HepG2 (cell line): Measurements from ENCODE around the gene OR1M1. TPM values are rescaled to one million over a fixed set of nuclear protein-coding genes. Genes with fewer than 3 reads are reported as not detected.

ENCODE experiments used
- ATAC-seq: fragments of 200-7000 bp; cut with Tn5 transposase; 3 replicates; pipeline ENCODE4 v1.9.1; 2020; ENCODE audit warnings: mild to moderate bottlenecking, moderate library complexity
- BruUV-seq: library from RNA; stranded (reverse); fragments of 400-500 nt; replicated peaks from 2 replicates; lab custom pipeline; 2021; lab: Mats Ljungman, UMichigan
- CTCF ChIA-PET: fragments of 300-600 bp; formaldehyde crosslinking; extraction: SDS; loops from one replicate; lab custom pipeline; 2021; ENCODE audit warnings: low total read pairs, inconsistent platforms, low intra/inter-chr PET ratio; lab: Yijun Ruan, JAX
- POLR2A ChIA-PET: fragments of 350-600 bp; sonication (Branson Sonifier 250); formaldehyde crosslinking; loops from one replicate; lab custom pipeline; 2020; ENCODE audit warnings: antibody characterized with exemption, inconsistent platforms; lab: Yijun Ruan, JAX
- DNase-seq: peaks from one replicate; pipeline ENCODE4 v3.0.0-alpha.2; 2015; ENCODE audit warnings: low spot score
- FAIRE-seq: peaks from 3 replicates; lab custom pipeline; 2011; peaks lifted over from hg19 to GRCh38; lab: Jason Lieb, UNC
- H2AFZ ChIP-seq: one replicate; pipeline ENCODE4 v1.6.1; 2011; ENCODE audit warnings: low read length, inconsistent platforms
- H3K27ac ChIP-seq: fragments of 300-600 bp; 3 replicates; pipeline ENCODE4 v1.8.0; 2011; ENCODE audit warnings: mixed run types, mild to moderate bottlenecking, mixed read lengths, low read length, inconsistent platforms; ENCODE audit not compliant: insufficient read depth; ENCODE audit errors: extremely low read length
- H3K27me3 ChIP-seq, 2 experiments: fragments of 200-600 bp in 1 of 2; 2 replicates in 1 of 2; 3 replicates in 1 of 2; pipeline versions ENCODE4 v1.6.0 to v1.8.0; 2011; ENCODE audit warnings: low read length in 2 of 2, mild to moderate bottlenecking in 2 of 2, moderate library complexity in 2 of 2, inconsistent platforms in 1 of 2; ENCODE audit not compliant: insufficient read depth in 2 of 2, control insufficient read depth in 1 of 2
- H3K36me3 ChIP-seq, 2 experiments: fragments of 200-600 bp in 1 of 2; replicated peaks in 1 of 2; 2 replicates in 1 of 2; 3 replicates in 1 of 2; pipeline versions ENCODE4 v1.5.1 to v1.8.0; 2011; ENCODE audit warnings: low read length in 2 of 2, inconsistent platforms in 1 of 2; ENCODE audit not compliant: insufficient read depth in 2 of 2, control insufficient read depth in 1 of 2
- H3K4me1 ChIP-seq: 2 replicates; pipeline ENCODE4 v1.5.1; 2012; ENCODE audit warnings: low read length, inconsistent platforms; ENCODE audit not compliant: insufficient read depth
- H3K4me2 ChIP-seq: 2 replicates; pipeline ENCODE4 v1.6.0; 2011; ENCODE audit warnings: low read depth, low read length, inconsistent platforms
- H3K4me3 ChIP-seq, 3 experiments: fragments of 200-600 bp in 1 of 3; sonication (generic), shearing (Covaris generic) in 1 of 3; replicated peaks in 1 of 3; 2 replicates each; pipeline ENCODE4 v1.5.1; 2011 to 2016; ENCODE audit warnings: low read length in 3 of 3, inconsistent platforms in 2 of 3, low read depth in 2 of 3, mild to moderate bottlenecking in 2 of 3, control low read depth in 1 of 3, mixed read lengths in 1 of 3; ENCODE audit not compliant: insufficient read depth in 1 of 3
- H3K79me2 ChIP-seq: one replicate; pipeline ENCODE4 v1.6.1; 2011; ENCODE audit warnings: low read length, inconsistent platforms; ENCODE audit not compliant: insufficient read depth
- H3K9ac ChIP-seq: 2 replicates; pipeline ENCODE4 v1.6.0; 2011; ENCODE audit warnings: mild to moderate bottlenecking, low read depth, low read length, inconsistent platforms; ENCODE audit not compliant: insufficient read depth
- H3K9me3 ChIP-seq: 2 replicates; pipeline ENCODE4 v1.5.1; 2012; ENCODE audit warnings: mild to moderate bottlenecking, low read length
- H4K20me1 ChIP-seq: 2 replicates; pipeline ENCODE4 v1.6.0; 2011; ENCODE audit warnings: inconsistent platforms, mild to moderate bottlenecking, low read length, moderate library complexity; ENCODE audit not compliant: insufficient read depth
- CHD2 ChIP-seq: IDR thresholded peaks from 2 replicates; pipeline ENCODE4 v1.6.1; 2011; ENCODE audit warnings: low read depth, low read length, improper control_type of control experiment
- FOSL2 ChIP-seq: sonication (generic); formaldehyde crosslinking; IDR thresholded peaks from 2 replicates; pipeline ENCODE4 v1.4.0; 2020; ENCODE audit warnings: missing genetic modification reagents
- HNRNPH1 ChIP-seq: fragments of 200-400 bp; formaldehyde crosslinking; optimal IDR thresholded peaks from 2 replicates; pipeline ENCODE3; 2017; ENCODE audit warnings: mild to moderate bottlenecking, low read depth, low read length
- KMT2B ChIP-seq: IDR thresholded peaks from 2 replicates; pipeline ENCODE4 v1.6.1; 2016; ENCODE audit warnings: missing genetic modification reagents, missing compliant biosample characterization
- RNF2 ChIP-seq: fragments of 450-650 bp; conservative IDR thresholded peaks from 2 replicates; pipeline ENCODE4 v1.6.1; 2016; ENCODE audit warnings: low read depth
- SRSF9 ChIP-seq: fragments of 200-400 bp; formaldehyde crosslinking; IDR thresholded peaks from 2 replicates; pipeline ENCODE4 v1.6.1; 2018; ENCODE audit warnings: borderline replicate concordance, mild to moderate bottlenecking, low read depth, low read length; ENCODE audit not compliant: insufficient read depth, poor library complexity, severe bottlenecking
- THAP11 ChIP-seq: IDR thresholded peaks from 2 replicates; pipeline ENCODE4 v1.6.1; 2016; ENCODE audit warnings: missing biosample characterization, missing genetic modification reagents
- ZNF773 ChIP-seq: sonication (generic); formaldehyde crosslinking; IDR thresholded peaks from 2 replicates; pipeline ENCODE4 v1.4.0; 2020; ENCODE audit warnings: missing genetic modification reagents, borderline replicate concordance
- WGBS: methylation state at CpG from one replicate; pipeline ENCODE4 v1.1.6; 2017; ENCODE audit warnings: low lambda C conversion rate; 5-methylcytosine and 5-hydroxymethylcytosine counted together
- in situ Hi-C: cut with HindIII; loops from 2 replicates; pipeline ENCODE4 v1.10.0; 2017; ENCODE audit warnings: low pct_unique_long_range_greater_than_20kb; ENCODE audit not compliant: extremely low pct_ligation_motif_present
- intact Hi-C: fragments of 100-400 bp; cut with micrococcal nuclease; formaldehyde crosslinking; loops from one replicate; pipeline ENCODE4 v1.10.0; 2022; ENCODE audit not compliant: unreplicated experiment
- polyA plus RNA-seq, 8 experiments: library from polyadenylated mRNA; depleted of rRNA in 3 of 8; stranded (reverse) in 7 of 8; unstranded in 1 of 8; fragments of >200 nt; fragmentation: Illumina TruSeq in 4 of 8; extraction: Trizol in 4 of 8; gene quantifications; 2 replicates each; pipeline versions ENCODE4 v1.2.1 to v1.2.3, GENCODE V29; 2011 to 2016; ENCODE audit warnings: low read depth in 4 of 8, missing spikeins in 1 of 8, mixed read lengths in 1 of 8; ENCODE audit not compliant: insufficient read depth in 1 of 8
- total RNA-seq, 5 experiments: library from RNA; depleted of rRNA; stranded (reverse); fragments of >200 nt; fragmentation: Illumina TruSeq; extraction: Trizol; gene quantifications; 2 replicates each; pipeline ENCODE4 v1.2.3, GENCODE V29; 2016; ENCODE audit warnings: low read depth in 1 of 5
- TF ChIP-seq, protein P1 (sequence below): sonication (generic); formaldehyde crosslinking; IDR thresholded peaks from 2 replicates; pipeline ENCODE4 v1.5.0; 2020; ENCODE audit warnings: missing genetic modification reagents
- TF ChIP-seq, protein P2 (sequence below): sonication (generic); formaldehyde crosslinking; IDR thresholded peaks from 2 replicates; pipeline ENCODE4 v1.5.1; 2020; ENCODE audit warnings: mild to moderate bottlenecking, missing genetic modification reagents, moderate library complexity
- TF ChIP-seq, protein P3 (sequence below): sonication (generic); formaldehyde crosslinking; IDR thresholded peaks from 2 replicates; pipeline ENCODE4 v1.4.0; 2020; ENCODE audit warnings: mild to moderate bottlenecking, low read depth, missing genetic modification reagents

The OR1M1 gene
- total and polyA plus RNA-seq, 2 of the 13 experiments (the other 11 are each of a cell fraction or from before 2014, with no cell fraction given) = not detected

DNA sequence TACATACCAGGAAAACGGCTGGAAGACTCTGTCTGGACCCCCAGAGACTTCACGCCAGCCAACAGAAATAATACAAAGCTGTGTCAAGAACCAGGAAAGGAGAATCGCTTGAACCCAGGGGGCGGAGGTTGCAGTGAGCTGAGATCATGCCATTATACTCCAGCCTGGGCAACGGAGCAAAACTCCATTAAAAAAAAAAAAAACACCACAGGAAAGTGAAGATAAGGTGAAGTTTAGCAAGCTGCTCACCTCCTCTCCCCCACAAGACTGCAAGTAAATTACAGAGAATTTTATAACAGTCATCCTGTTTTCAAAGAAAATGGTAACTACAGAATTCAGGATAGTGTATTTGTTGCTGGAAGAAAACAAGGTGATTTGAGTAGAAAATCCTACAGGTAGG is 29.7 kb downstream of the OR1M1 start:
- FAIRE-seq = no peak
- H3K79me2 ChIP-seq = no peaks in the 10 kb centered on the region
- in situ Hi-C loops = no loop called here
- CTCF ChIA-PET = no interaction called here
- POLR2A ChIA-PET = no interaction called here
- WGBS = 22% methylated on average over 5 of the region's 5 CpGs
- TF ChIP-seq CHD2 (no peak), SRSF9 (no peak), THAP11 (CRISPR knock-in tag) (no peak), HNRNPH1 (no peak), RNF2 (no peak), KMT2B (CRISPR knock-in tag) (no peak), FOSL2 (CRISPR knock-in tag) (no peak), ZNF773 (CRISPR knock-in tag) (no peak)
- TF ChIP-seq, protein P1, sequence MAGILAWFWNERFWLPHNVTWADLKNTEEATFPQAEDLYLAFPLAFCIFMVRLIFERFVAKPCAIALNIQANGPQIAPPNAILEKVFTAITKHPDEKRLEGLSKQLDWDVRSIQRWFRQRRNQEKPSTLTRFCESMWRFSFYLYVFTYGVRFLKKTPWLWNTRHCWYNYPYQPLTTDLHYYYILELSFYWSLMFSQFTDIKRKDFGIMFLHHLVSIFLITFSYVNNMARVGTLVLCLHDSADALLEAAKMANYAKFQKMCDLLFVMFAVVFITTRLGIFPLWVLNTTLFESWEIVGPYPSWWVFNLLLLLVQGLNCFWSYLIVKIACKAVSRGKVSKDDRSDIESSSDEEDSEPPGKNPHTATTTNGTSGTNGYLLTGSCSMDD (CRISPR knock-in tag) = no peak
- TF ChIP-seq, protein P2, sequence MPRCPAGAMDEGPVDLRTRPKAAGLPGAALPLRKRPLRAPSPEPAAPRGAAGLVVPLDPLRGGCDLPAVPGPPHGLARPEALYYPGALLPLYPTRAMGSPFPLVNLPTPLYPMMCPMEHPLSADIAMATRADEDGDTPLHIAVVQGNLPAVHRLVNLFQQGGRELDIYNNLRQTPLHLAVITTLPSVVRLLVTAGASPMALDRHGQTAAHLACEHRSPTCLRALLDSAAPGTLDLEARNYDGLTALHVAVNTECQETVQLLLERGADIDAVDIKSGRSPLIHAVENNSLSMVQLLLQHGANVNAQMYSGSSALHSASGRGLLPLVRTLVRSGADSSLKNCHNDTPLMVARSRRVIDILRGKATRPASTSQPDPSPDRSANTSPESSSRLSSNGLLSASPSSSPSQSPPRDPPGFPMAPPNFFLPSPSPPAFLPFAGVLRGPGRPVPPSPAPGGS (CRISPR knock-in tag) = no peak
- TF ChIP-seq, protein P3, sequence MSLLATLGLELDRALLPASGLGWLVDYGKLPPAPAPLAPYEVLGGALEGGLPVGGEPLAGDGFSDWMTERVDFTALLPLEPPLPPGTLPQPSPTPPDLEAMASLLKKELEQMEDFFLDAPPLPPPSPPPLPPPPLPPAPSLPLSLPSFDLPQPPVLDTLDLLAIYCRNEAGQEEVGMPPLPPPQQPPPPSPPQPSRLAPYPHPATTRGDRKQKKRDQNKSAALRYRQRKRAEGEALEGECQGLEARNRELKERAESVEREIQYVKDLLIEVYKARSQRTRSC (CRISPR knock-in tag) = no peak
- no TSS peak for BruUV-seq
- no peaks in the 10 kb centered on the region for H3K27me3 ChIP-seq
- H3K9ac ChIP-seq = no peak overlapping the region
- H2AFZ ChIP-seq = no peak overlapping the region
- no peaks in the 10 kb centered on the region for H4K20me1 ChIP-seq
- no peak overlapping the region for H3K4me2 ChIP-seq
- no peaks in the 10 kb centered on the region for H3K36me3 ChIP-seq
- no peak overlapping the region for H3K4me3 ChIP-seq
- intact Hi-C loops = no loop called here
- no peaks in the 10 kb centered on the region for H3K9me3 ChIP-seq
- H3K27ac ChIP-seq = no peak overlapping the region
- no peak for DNase-seq
- ATAC-seq = no peak
- no peaks in the 10 kb centered on the region for H3K4me1 ChIP-seq
